Activated CD4-positive, alpha-beta T cell treated with anti-CD3 and anti-CD28 coated beads, Interleukin-2, amount 50 U/mL, for 48 hours (primary cell): ENCODE data around the gene POU5F1.
"Not testable (repeated sequence)": the region's sequence is repeated elsewhere in the genome, so short reads cannot be mapped to it uniquely, and the experiment has no call there.

ENCODE experiments used
- DNase-seq, 2 experiments: peaks; one replicate each; pipeline ENCODE4 v3.0.0-alpha.2; 2020

POU5F1 gene

DNA sequence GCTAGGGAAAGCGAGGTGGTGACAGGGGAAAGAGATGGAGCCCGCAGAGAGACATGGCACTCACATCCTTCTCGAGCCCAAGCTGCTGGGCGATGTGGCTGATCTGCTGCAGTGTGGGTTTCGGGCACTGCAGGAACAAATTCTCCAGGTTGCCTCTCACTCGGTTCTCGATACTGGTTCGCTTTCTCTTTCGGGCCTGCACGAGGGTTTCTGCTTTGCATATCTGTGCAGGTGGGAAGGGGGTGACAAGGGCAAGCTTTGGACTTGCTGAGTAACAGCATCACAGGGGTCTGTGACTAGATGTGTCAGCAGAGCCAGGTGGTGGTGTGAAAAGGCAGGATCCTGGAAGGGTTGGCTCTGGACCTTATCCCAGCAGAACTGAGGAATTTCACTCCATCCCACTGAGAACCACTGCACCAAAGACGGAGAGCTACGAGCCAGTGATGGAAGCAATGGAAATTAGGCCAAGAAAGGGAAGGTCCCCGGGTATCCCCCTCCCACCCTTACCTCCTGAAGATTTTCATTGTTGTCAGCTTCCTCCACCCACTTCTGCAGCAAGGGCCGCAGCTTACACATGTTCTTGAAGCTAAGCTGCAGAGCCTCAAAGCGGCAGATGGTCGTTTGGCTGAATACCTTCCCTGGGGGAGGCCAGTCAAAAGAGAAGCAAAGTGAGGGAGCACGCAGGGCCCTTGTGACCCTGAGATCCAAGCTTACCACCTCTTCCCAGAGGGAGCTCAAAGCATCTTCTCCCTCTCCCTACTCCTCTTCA, 5.2 kb downstream of the POU5F1 start:
- DNase-seq = peak; percentile 11 to 33

DNA sequence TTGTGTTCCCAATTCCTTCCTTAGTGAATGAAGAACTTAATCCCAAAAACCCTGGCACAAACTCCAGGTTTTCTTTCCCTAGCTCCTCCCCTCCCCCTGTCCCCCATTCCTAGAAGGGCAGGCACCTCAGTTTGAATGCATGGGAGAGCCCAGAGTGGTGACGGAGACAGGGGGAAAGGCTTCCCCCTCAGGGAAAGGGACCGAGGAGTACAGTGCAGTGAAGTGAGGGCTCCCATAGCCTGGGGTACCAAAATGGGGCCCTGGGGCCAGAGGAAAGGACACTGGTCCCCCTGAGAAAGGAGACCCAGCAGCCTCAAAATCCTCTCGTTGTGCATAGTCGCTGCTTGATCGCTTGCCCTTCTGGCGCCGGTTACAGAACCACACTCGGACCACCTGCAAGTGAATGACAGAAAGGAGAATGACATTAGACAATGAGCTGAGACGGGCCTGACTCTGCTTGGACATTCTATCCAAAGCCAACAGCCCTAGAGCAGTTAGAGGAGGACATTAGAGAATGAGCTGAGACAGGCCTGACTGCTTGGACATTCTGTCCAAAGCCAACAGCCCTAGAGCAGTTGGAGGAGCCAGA, 5.9 kb downstream of the POU5F1 start:
- not testable (repeated sequence) for DNase-seq

DNA sequence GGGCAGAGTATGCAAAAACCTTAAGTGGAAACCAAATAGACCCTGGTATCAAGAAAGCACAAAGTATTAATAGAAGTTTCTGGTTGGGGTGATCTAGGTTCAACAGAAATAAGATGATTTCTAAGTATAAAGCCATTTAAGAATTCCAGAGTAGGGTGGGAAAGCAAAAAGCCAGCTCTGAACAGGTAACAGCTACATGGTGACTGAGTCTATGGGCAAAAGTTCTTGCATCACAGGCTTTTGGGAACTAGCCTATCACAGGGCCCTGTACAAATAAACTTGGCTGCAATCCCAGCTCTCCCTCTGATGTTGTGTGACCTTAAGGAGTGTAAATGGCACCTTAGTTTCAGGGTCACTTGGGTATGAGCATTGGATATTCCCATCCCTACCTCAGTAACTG, 6.6 kb downstream of the POU5F1 start:
- no peak for DNase-seq

DNA sequence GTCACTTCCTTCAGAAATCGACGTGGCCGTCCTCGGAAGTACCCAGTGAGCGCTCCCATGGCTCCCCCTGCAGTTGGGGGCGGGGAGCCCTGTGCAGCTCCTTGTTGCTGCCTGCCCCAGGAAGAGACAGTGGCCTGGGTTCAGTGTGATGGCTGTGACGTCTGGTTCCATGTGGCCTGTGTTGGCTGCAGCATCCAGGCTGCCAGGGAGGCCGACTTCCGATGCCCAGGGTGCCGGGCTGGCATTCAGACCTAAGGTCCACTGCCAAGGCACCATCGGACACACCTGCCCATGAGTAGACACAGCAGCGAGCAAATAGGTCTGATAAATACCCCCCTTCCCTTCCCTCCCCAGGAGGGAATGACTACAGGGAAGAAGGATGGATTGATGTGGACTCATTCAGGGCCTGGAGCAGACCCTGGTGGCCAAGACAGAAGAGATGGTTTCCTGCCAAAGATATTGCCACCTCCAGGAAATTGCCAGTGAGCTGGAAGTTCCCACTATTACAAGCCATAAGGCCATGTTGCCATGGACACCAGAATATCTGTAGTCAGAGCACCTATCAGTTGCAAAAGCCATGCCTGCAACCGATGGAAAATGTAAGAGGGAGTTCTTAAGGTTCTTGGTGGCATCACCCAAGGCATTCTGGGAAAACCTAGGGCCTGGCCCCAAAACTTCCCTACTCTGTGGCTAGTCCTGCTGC, 7.9 kb downstream of the POU5F1 start:
- no peak for DNase-seq

DNA sequence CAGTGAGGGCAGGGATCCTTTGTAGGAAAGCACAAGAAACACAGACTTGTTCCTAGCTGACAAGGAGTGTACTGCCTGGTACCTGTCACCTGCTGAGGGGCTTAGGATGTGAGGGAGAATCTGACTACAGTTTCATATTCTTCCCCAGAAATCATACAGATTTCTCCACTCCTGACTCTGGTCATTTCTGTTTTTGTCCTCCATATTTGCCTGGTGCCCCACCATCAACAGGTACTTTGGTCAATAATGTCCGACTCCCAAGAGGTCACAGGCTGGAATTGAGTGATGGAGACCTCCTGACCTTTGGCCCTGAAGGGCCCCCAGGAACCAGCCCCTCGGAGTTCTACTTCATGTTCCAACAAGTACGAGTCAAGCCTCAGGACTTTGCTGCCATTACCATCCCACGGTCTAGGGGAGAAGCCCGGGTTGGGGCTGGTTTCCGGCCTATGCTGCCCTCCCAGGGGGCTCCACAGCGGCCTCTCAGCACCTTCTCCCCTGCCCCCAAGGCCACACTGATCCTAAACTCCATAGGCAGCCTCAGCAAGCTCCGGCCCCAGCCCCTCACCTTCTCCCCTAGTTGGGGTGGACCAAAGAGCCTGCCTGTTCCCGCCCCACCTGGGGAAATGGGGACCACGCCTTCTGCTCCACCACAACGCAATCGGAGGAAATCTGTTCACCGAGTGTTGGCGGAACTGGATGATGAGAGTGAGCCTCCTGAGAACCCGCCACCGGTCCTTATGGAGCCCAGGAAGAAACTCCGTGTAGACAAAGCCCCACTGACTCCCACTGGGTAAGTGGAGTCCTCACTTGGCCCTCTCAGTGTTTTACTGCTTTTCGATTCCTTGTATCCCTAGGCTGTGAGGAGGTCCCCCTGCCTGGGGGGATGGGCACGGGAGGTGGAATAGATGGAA, 9.0 kb downstream of the POU5F1 start:
- DNase-seq = no peak

DNA sequence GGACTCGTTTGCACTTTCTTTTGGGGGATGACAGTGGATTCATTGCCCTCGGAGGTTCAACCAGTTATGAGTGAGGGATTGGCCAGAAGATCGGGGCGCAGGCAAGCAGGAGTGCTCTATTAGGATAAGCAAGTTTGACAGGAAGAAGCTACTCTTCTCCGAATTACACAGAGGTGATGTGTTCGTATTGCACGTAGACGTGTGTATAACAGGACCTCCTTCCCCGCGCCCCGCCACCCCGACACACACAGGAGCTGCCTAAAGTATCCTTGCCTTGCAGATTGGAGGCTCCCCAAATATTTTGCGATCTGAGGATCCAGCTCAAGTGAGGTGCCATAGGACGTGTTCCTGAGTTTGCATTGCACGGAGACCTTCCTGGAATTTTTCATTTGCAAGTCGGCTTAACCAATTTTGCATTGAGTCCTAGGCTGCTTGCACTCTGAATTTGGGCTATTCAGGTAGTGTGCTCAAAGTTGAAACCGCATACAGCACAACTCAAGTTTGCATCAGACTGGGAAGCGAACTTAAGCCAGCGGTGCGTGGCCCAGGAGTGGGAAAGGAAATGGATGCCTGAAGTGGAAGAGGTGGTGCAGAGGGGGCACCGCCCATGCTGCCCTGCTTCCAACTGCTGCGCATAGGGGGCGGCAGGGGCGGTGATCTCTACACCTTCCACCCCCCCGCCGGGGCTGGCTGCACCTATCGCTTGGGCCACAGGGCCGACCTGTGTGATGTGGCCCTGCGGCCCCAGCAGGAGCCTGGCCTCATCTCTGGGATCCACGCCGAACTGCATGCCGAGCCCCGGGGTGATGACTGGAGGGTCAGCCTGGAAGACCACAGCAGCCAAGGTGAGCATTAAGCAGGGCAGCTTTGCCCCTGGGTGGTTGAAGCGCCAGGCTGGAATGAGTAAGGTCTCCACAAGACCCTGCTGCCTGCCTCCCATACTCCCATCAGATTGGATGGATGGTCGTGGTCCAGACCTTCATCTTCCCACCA, 11.3 kb downstream of the POU5F1 start:
- DNase-seq = peak; percentile 38 to 40

DNA sequence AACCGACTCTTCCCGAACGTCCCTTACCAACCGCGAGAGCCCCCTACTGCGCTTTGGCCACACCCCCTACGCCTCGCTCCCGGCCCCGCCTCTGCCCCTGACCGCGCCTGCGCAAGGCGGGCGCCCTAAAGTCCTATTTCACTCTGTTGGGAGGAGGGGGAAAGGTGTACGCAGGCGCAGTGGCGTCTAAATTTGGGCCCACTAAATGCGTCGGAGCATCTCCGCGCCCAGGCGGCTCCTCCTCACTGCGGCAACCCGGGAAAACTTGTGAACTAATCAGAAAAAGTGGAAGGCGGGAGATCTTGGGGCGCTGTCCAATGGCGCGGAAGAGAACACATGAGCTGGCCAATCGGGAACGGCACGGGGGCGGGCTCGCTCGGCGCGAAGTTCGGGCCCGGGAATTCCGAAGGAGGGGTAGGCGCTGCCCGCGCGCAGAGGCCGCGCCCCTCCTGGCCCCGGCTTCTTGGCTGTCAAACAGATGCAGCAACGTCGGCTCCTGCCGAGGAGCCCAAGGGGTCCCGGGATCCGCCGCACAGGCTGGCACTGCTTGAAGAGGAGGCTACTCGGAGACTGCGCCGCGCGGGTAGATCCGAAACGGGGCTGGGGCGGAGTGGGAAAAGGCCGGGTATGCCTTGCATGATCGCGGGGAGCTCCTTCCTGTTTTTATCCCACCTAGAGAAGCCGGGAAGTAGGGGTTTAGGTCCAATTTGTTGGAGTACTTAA, 12.2 kb downstream of the POU5F1 start, which contains the start of gene TCF19:
TSS of gene TCF19 (plus strand) at position 450 of the 723 bp plus-strand sequence. CDS start 881 bp downstream, outside the sequence.
- peak; percentile 99 for DNase-seq

DNA sequence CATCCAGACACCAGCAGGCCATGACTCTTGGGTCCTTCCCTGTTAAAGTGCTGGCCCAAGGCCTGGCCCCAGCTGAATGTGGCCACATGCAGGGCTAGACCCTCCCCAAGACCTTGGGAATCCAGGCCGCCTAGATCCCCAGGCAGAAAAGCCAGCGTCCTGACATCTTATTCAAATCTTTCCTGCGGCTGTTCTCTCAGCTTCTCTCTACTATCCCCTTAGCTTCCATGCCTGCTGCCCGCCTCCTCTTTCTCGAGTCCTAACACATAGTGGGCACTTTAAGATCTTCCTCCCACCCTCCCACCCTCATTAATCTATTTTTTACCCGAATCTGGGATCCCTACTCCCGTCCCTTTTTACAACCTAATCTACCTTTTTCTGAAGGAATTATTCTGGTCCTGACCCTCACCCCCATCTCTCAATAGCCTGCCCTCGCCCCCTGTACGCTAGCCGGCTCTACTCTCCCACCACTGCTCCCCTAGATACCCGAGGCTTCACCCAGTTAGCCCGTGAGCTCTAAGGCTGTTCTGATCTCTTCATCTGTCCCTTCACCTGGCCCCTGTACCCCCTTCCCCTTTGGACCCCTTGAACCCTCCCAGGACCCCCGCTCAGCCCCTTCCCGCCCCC, 12.9 kb downstream of the POU5F1 start, which contains the start of gene CCHCR1:
TSS of gene CCHCR1 (minus strand) at position 290 of the 627 bp plus-strand sequence. CDS start at position 88, 202 bp downstream.
- DNase-seq = no peak

DNA sequence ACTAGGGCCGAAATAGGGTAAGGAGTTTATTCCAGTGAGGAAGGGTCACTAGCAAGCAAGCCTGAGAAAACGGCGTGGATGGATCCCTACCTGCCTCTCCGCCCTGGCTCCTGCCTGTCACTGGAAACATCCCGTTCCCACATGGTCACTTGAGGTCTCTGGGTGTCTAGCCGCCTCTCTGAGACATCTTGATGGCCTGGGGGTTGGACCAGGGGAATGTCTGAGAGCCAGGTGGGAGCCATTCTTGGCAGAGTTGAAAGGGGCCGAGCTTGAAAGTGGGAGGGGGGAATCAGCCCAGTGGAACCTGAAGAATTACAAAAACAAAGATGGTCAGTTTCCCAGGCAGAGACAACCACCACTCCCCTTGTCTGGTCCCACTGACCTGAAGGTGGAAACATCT, 13.8 kb downstream of the POU5F1 start:
- DNase-seq = no peak

DNA sequence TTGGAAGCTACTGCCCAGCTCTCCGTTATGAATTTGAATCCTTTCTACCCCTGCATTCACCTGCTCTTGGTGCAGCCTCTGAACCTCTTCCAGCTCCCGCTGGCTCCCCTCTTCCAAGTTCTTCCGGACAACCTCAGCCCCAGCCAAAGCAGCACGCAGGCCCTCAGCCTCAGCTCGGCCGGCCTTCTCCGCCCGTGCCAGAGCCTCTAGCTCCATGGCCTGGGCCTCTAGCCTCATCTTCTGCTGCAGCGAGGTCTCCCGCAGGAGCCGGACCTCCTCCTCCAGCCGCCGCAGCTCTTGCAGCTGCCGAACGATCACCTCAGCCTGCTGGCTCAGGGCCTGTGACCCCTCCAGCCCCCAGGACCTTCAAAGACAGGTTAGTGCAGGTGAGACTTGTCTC, 16.0 kb downstream of the POU5F1 start:
- no peak for DNase-seq

DNA sequence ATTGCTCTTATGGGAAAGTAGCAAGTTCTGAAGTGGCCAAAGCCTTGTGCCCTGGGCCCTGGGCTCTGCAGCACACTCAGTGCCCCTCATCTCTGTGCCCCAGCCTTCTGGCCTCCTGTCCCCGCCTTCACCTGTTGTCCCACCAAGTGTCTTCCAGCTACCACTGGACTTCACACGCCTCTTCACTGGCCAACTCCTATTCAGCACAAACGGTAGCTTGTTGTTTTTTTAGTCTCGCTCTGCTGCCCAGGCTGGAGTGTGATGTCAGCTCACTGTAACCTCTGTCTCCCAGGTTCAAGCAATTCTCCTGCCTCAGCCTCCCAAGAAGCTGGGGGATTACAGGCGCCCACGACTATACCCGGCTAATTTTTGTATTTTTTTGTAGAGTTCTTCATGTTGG, 17.7 kb downstream of the POU5F1 start:
- DNase-seq = no peak

DNA sequence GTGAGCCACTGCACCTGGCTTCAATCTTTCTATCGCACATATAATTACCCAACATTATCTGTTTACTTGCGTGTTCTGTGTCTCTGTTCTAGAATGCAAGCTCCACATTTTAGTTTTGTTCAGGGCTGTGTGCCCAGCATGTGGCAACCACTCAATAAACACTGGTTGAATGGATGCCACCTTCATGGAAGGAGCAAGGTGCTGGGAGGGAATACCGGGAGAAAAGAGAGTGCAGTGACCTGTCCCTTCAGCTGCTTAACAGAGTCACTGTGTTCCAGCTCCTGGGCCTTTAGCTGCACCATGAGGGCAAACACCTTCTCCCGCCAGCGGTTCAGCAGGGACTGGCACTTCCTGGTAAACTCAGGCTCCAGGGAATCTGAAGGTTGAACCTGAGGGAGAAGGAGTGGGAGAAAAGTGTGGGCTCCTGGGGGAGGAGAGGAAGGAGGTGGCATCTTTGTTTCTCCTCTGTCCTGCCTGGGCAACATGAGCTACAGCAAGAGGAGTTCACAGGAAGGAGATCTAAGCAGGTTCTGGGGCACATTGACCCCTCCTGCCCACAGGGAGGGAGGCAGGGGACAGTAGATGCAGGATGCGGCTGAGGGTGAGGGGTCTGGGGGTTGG, 20.5 kb downstream of the POU5F1 start:
- no peak for DNase-seq

DNA sequence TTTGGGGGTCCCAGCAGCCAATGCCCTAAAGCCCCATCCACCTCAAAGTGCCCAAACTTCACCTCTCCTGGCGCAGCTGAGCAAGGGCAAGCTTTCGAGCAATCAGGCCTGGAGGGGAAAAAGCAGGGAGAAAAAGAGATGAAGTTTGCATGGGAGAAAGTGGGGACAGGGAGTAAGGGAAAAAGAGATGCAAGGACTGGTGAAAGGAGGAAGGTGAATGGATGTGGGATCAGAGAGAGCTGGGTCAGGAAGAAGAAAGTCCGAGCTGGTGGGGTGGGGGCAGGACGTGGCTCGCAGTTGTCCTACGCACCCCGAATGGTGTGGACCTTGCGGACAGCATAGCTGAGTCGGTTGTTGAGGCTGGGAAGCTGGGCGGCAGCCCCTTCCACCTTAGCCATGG, 25.1 kb downstream of the POU5F1 start:
- no peak for DNase-seq

DNA sequence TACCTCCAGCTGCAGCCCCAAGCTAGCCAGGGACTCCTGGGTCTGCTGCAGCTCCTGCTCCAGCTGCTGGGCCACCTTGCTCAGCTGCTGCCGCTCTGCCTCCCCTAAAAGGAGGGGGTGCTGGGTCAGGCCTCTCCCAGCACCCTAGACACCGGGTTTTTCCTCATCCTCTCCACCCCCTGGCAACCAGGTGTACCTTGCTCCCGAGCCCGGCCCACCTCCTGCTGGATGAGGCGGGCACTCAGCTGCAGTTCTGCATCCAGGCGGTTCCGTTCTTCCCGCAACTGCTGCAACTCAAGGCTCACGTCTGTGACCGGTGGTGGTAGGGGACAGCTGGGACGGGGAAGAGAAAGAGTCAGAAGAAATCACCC, 25.5 kb downstream of the POU5F1 start:
- DNase-seq = no peak

DNA sequence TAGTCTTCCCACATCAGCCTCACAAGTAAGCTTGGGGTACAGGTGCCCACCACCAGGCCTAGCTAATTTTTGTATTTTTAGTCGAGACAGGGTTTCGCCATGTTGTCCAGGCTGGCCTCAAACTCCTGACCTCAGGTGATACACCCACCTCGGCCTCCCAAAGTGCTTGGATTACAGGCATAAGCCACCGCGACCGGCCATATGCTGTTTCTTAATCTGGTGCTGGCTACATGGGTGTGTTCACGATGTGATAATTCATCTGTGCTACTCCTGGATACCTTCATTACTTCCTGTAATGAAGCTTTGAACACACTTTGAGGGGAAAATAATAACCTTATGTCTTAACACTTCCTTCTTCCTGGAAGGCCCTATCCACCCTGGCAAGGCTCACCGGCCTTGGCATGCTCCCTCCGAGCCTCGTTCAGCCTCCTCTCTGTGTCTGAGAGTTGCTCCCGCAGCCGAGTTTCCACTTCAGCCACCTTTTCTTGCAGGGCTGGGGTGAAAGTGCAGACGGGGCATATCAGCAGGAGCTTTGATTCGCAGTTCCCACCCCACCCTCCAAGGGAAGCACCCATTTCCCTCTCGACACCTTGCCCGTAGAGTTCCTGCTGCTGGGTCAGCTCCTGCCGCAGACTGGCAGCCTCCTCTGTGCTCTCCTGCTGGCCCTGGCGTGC, 26.0 kb downstream of the POU5F1 start:
- DNase-seq = no peak

DNA sequence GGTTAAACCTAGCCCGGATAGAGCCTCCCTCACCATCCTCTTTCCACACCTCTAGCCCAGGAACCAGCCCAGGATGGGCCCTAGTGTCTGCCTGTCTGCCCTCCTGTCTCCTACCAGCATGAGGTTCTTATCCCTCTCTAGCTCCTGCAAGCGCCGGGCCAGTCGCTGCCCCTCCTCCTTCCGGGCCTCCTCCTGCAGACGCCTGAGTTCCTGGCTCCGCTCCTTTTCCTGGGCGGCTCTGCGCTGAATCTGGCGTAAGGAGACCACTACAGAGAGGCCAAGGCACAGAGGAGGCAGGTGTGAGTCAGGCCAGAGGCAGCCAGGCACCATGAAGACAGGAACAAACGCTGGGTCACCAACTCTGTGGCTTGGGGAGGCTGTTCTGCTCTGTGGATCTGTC, 27.3 kb downstream of the POU5F1 start:
- no peak for DNase-seq

DNA sequence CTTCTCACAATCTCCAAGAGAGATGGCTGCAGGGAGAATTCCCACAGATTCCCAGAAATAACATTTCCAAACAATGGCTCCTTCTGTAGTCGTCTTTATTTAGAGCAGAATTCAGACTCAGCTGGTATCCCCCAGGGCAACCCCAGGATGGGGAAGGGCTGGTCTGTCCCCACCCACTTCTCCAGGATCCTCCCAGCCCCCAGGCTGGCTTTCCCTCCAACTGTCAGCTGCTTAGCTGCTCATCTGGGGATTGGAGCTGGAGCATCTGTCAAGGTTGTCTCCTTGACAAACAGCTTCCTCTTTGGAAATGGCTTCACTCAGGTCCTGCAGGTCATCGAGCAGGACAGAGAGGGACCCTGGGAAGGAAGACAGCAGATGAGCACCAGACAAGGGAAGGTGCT, 28.1 kb downstream of the POU5F1 start:
- DNase-seq = no peak

DNA sequence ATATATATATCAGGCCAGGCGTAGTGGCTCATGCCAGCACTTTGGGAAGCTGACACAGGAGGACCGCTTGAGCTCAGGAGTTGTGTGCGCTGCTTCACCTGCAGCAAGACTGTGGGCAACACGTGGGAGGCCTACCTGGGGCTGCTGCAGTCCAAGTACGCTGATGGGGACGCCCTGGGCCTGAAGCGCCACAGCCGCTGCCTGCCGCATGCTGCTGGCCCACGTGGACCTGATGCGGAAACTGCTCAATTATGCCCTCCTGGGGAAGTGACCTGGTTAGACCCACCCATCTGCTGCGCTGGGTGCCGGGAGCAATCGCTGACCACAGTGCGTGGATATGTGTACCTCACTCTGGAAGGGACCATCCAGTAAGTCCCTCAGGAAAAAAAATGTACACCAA, 29.8 kb downstream of the POU5F1 start:
- DNase-seq = no peak

DNA sequence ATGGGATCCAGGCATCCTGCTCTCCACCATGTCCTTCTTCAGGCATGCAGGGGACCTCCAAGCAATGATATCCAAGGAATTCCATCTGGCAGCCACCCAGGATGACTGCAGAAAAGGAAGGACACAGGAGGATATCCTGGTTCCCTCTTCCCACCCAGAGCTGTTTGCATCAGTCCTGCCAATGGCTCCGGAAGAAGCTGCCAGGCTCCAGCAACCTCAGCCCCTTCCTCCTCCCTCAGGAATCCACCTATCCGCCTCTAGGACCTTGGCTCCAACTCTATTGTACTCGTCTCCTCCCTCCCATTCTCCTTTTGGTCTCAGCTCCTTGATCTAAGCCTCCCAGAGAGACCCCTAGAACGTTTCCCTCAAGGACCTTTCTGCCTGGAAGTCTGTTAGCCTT, 30.9 kb downstream of the POU5F1 start:
- no peak for DNase-seq
